H1 (cell line): ENCODE measurements around the gene ADGRB2. TPM values are rescaled to one million over a fixed set of nuclear protein-coding genes. Genes with fewer than 3 reads are reported as not detected.

ENCODE experiments used
- CTCF ChIA-PET: fragments of 300-600 bp; sonication (Branson Sonifier 250); formaldehyde crosslinking; loops from one replicate; lab custom pipeline; 2021; ENCODE audit not compliant: partially characterized antibody; lab: Charles Lee
- POLR2A ChIA-PET: fragments of 300-600 bp; sonication (Branson Sonifier 250); formaldehyde crosslinking; loops from one replicate; lab custom pipeline; 2021; ENCODE audit warnings: inconsistent platforms; ENCODE audit not compliant: partially characterized antibody; lab: Charles Lee
- DNase-seq, 2 experiments: peaks; one replicate each; pipeline versions ENCODE4 v3.0.0 to v3.0.0-alpha.2; 2010 to 2022; ENCODE audit warnings: low spot score in 2 of 2, low read depth in 1 of 2, mixed read lengths in 1 of 2
- FAIRE-seq: peaks from 2 replicates; lab custom pipeline; 2011; peaks lifted over from hg19 to GRCh38; lab: Jason Lieb, UNC
- H2AFZ ChIP-seq: 2 replicates; pipeline ENCODE4 v1.8.1; 2012; ENCODE audit warnings: low read length, inconsistent platforms
- H2AK5ac ChIP-seq: 2 replicates; pipeline ENCODE4 v1.6.1; 2013; ENCODE audit warnings: low read depth, low read length
- H2BK120ac ChIP-seq: replicated peaks from 2 replicates; pipeline ENCODE3; 2013; ENCODE audit warnings: low read depth, low read length, inconsistent platforms
- H2BK12ac ChIP-seq: 2 replicates; pipeline ENCODE4 v1.6.1; 2013; ENCODE audit warnings: low read depth, low read length
- H2BK15ac ChIP-seq: 2 replicates; pipeline ENCODE4 v1.6.1; 2013; ENCODE audit warnings: low read length
- H2BK20ac ChIP-seq: 2 replicates; pipeline ENCODE4 v1.6.1; 2013; ENCODE audit warnings: low read length
- H2BK5ac ChIP-seq: 2 replicates; pipeline ENCODE4 v1.6.1; 2013; ENCODE audit warnings: low read depth, low read length
- H3K14ac ChIP-seq: 2 replicates; pipeline ENCODE4 v1.6.1; 2013; ENCODE audit warnings: inconsistent platforms; ENCODE audit not compliant: insufficient read length
- H3K18ac ChIP-seq: 2 replicates; pipeline ENCODE4 v1.6.1; 2013; ENCODE audit warnings: low read length; ENCODE audit errors: extremely low read depth
- H3K23ac ChIP-seq: 2 replicates; pipeline ENCODE4 v1.6.1; 2013; ENCODE audit warnings: inconsistent platforms; ENCODE audit not compliant: insufficient read length
- H3K23me2 ChIP-seq: 2 replicates; pipeline ENCODE4 v1.6.1; 2013; ENCODE audit warnings: low read depth, low read length
- H3K27ac ChIP-seq: 2 replicates; pipeline ENCODE4 v1.6.1; 2011; ENCODE audit warnings: low read depth, low read length, inconsistent platforms
- H3K27me3 ChIP-seq, 4 experiments: replicated peaks in 1 of 4; 1 replicate in 1 of 4; 2 replicates in 3 of 4; pipeline versions ENCODE4 v1.6.1 to v1.8.1; 2011 to 2013; ENCODE audit warnings: low read length in 3 of 4, mild to moderate bottlenecking in 3 of 4, inconsistent platforms in 2 of 4, mixed read lengths in 2 of 4, moderate library complexity in 1 of 4; ENCODE audit not compliant: control insufficient read depth in 3 of 4, insufficient read depth in 3 of 4; ENCODE audit errors: extremely low read depth in 1 of 4
- H3K36me3 ChIP-seq, 4 experiments: 2 replicates each; pipeline versions ENCODE4 v1.6.1 to v1.8.1; 2011 to 2013; ENCODE audit warnings: mild to moderate bottlenecking in 4 of 4, low read length in 3 of 4, moderate library complexity in 2 of 4, control low read depth in 1 of 4, inconsistent platforms in 1 of 4; ENCODE audit not compliant: insufficient read depth in 4 of 4, control insufficient read depth in 2 of 4
- H3K4ac ChIP-seq: replicated peaks from 2 replicates; pipeline ENCODE3; 2013; ENCODE audit warnings: low read length, low read depth, mixed read lengths, inconsistent platforms; ENCODE audit not compliant: insufficient read length
- H3K4me1 ChIP-seq, 4 experiments: replicated peaks in 1 of 4; 1 replicate in 1 of 4; 2 replicates in 3 of 4; pipeline versions ENCODE4 v1.6.1 to v1.8.1; 2011 to 2013; ENCODE audit warnings: low read length in 3 of 4, inconsistent platforms in 2 of 4, mixed read lengths in 1 of 4; ENCODE audit not compliant: insufficient read depth in 4 of 4, control insufficient read depth in 3 of 4
- H3K4me2 ChIP-seq, 2 experiments: 2 replicates each; pipeline versions ENCODE4 v1.6.1 to v1.8.1; 2011 to 2013; ENCODE audit warnings: low read depth in 2 of 2, low read length in 2 of 2, control low read depth in 1 of 2, inconsistent platforms in 1 of 2, mild to moderate bottlenecking in 1 of 2; ENCODE audit not compliant: insufficient read depth in 1 of 2
- H3K4me3 ChIP-seq, 4 experiments: fragments of 200-600, 300-600 bp in 1 of 4; sonication (generic), shearing (Covaris generic), sonication (Bioruptor Twin) in 1 of 4; 2 replicates each; pipeline versions ENCODE4 v1.5.1 to v1.8.1; 2011 to 2016; ENCODE audit warnings: low read length in 4 of 4, low read depth in 3 of 4, control low read depth in 2 of 4, inconsistent platforms in 2 of 4, mild to moderate bottlenecking in 2 of 4, mixed read lengths in 1 of 4, moderate library complexity in 1 of 4; ENCODE audit not compliant: insufficient read depth in 2 of 4; ENCODE audit errors: extremely low read depth in 1 of 4
- H3K56ac ChIP-seq: replicated peaks from 2 replicates; pipeline ENCODE3; 2013; ENCODE audit warnings: low read depth, mild to moderate bottlenecking, mixed read lengths, low read length, inconsistent platforms; ENCODE audit not compliant: insufficient read length
- H3K79me1 ChIP-seq: 2 replicates; pipeline ENCODE4 v1.6.1; 2013; ENCODE audit warnings: low read depth, low read length, control low read depth
- H3K79me2 ChIP-seq, 2 experiments: 2 replicates each; pipeline versions ENCODE4 v1.6.1 to v1.8.1; 2012 to 2013; ENCODE audit warnings: low read length in 2 of 2, mild to moderate bottlenecking in 2 of 2, inconsistent platforms in 1 of 2; ENCODE audit not compliant: insufficient read depth in 2 of 2, control insufficient read depth in 1 of 2
- H3K9ac ChIP-seq, 4 experiments: replicated peaks in 1 of 4; 1 replicate in 1 of 4; 2 replicates in 3 of 4; pipeline versions ENCODE4 v1.6.1 to v1.8.1; 2011 to 2013; ENCODE audit warnings: low read depth in 3 of 4, low read length in 3 of 4, control low read depth in 2 of 4, mild to moderate bottlenecking in 2 of 4, moderate library complexity in 2 of 4, inconsistent platforms in 1 of 4; ENCODE audit errors: extremely low read depth in 1 of 4
- H3K9me3 ChIP-seq, 2 experiments: 2 replicates each; pipeline versions ENCODE4 v1.6.1 to v1.8.1; 2012 to 2013; ENCODE audit warnings: mild to moderate bottlenecking in 2 of 2, moderate library complexity in 2 of 2, control low read depth in 1 of 2, inconsistent platforms in 1 of 2, low read depth in 1 of 2, low read length in 1 of 2, mixed read lengths in 1 of 2; ENCODE audit not compliant: insufficient read depth in 2 of 2
- H4K20me1 ChIP-seq, 2 experiments: replicated peaks in 1 of 2; 2 replicates each; pipeline versions ENCODE3 to v1.8.1; 2011 to 2013; ENCODE audit warnings: inconsistent platforms in 2 of 2, low read length in 2 of 2, mild to moderate bottlenecking in 1 of 2; ENCODE audit not compliant: insufficient read depth in 2 of 2, control insufficient read depth in 1 of 2
- H4K5ac ChIP-seq: 2 replicates; pipeline ENCODE4 v1.6.1; 2013; ENCODE audit warnings: low read length, low read depth, mixed read lengths, inconsistent platforms; ENCODE audit not compliant: insufficient read length
- H4K8ac ChIP-seq: 2 replicates; pipeline ENCODE4 v1.8.0; 2013; ENCODE audit warnings: mild to moderate bottlenecking, moderate library complexity, low read length, inconsistent platforms; ENCODE audit not compliant: insufficient read depth; ENCODE audit errors: extremely low read depth
- H4K91ac ChIP-seq: replicated peaks from 2 replicates; pipeline ENCODE3; 2013; ENCODE audit warnings: low read length, mixed read lengths, inconsistent platforms; ENCODE audit not compliant: insufficient read length
- ASH2L ChIP-seq: fragments of 200-600, 300-600 bp; sonication (generic); IDR thresholded peaks from one replicate; pipeline ENCODE4 v1.7.1; 2017; ENCODE audit warnings: low read length
- CTCF ChIP-seq, 3 experiments: IDR thresholded peaks; 1 replicate in 2 of 3; 2 replicates in 1 of 3; pipeline versions ENCODE4 v1.5.1 to v1.6.1; 2011; ENCODE audit warnings: low read length in 3 of 3, mild to moderate bottlenecking in 3 of 3, inconsistent platforms in 2 of 3, low read depth in 1 of 3, moderate library complexity in 1 of 3; ENCODE audit not compliant: insufficient read depth in 1 of 3; ENCODE audit errors: control extremely low read depth in 1 of 3
- JUND ChIP-seq: IDR thresholded peaks from 2 replicates; pipeline ENCODE4 v1.6.1; 2011; ENCODE audit warnings: mild to moderate bottlenecking, improper control_type of control experiment, low read length
- POLR2AphosphoS5 ChIP-seq: IDR thresholded peaks from 2 replicates; pipeline ENCODE4 v1.6.1; 2011; ENCODE audit warnings: low read depth, low read length
- RAD21 ChIP-seq, 2 experiments: IDR thresholded peaks in 1 of 2; conservative IDR thresholded peaks in 1 of 2; 2 replicates each; pipeline ENCODE4 v1.6.1; 2011; ENCODE audit warnings: low read depth in 2 of 2, low read length in 2 of 2, improper control_type of control experiment in 1 of 2, inconsistent platforms in 1 of 2, mild to moderate bottlenecking in 1 of 2, moderate library complexity in 1 of 2
- TCF12 ChIP-seq: IDR thresholded peaks from 2 replicates; pipeline ENCODE4 v1.6.1; 2011; ENCODE audit warnings: low read depth, mild to moderate bottlenecking, low read length
- WGBS, 2 experiments: shearing (Covaris generic) in 1 of 2; methylation state at CpG; one replicate each; pipeline versions ENCODE4 v1.1.6 to v1.1.7; 2013 to 2015; ENCODE audit warnings: low lambda C conversion rate in 2 of 2, mixed read lengths in 2 of 2, inconsistent platforms in 1 of 2, low coverage in 1 of 2, missing lambda C conversion rate in 1 of 2; ENCODE audit not compliant: insufficient replicate concordance in 2 of 2, insufficient coverage in 1 of 2, insufficient read length in 1 of 2; ENCODE audit errors: extremely low coverage in 1 of 2, missing lambda C conversion rate in 1 of 2; 5-methylcytosine and 5-hydroxymethylcytosine counted together
- polyA plus RNA-seq, 7 experiments: library from polyadenylated mRNA; depleted of rRNA in 3 of 7; stranded (reverse) in 5 of 7; unstranded in 2 of 7; fragments of >200 nt in 5 of 7; fragments of 200-250 nt in 2 of 7; gene quantifications; 1 replicate in 5 of 7; 2 replicates in 1 of 7; 4 replicates in 1 of 7; pipeline versions ENCODE4 v1.2.1 to v1.2.3, GENCODE V29; 2011 to 2013; ENCODE audit warnings: missing spikeins in 2 of 7, mixed read lengths in 2 of 7
- total RNA-seq: library from RNA; stranded (reverse); fragmentation: NEBNext Ultra II Directional; extraction: Animal tissue kit (Norgen Biotek cat#: 25700); gene quantifications from 2 replicates; pipeline ENCODE4 v1.2.1, GENCODE V29; 2021

Gene ADGRB2
- total and polyA plus RNA-seq, 2 of the 8 experiments (the other 6 are each of a cell fraction or from before 2014, with no cell fraction given) = 15.6 to 26.2 TPM

GRCh38 chr1:31691951-31692350 is 72.2 kb downstream of the ADGRB2 start:
- POLR2A ChIA-PET = interaction anchor here (1.8 kb wide), 1 partner anchor 9 kb away, joined by 9 read pairs; no protein-coding TSS in a partner anchor
- Histone ChIP-seq H3K4me3 (no peak overlapping the region), H3K23me2 (no peaks in the 10 kb centered on the region)

More at GRCh38 chr1:31691951-31692350, 72.2 kb downstream of the ADGRB2 start:
- no peak overlapping the region for H2BK120ac ChIP-seq
- FAIRE-seq = no peak
- H2BK20ac ChIP-seq = no peak overlapping the region
- H4K5ac ChIP-seq = no peak overlapping the region
- H2BK12ac ChIP-seq = no peak overlapping the region
- H3K79me2 ChIP-seq = no peaks in the 10 kb centered on the region
- H3K4me1 ChIP-seq = peaks cover 0 to 4% (median 0%) of the 10 kb centered on the region in 4 experiments; a peak in 2 of 7 replicates
- no peaks in the 10 kb centered on the region for H3K27me3 ChIP-seq
- DNase-seq = no peak
- no peak overlapping the region for H4K91ac ChIP-seq
- no peak overlapping the region for H4K8ac ChIP-seq
- no peaks in the 10 kb centered on the region for H3K9me3 ChIP-seq
- no peak overlapping the region for H2BK5ac ChIP-seq
- H3K23ac ChIP-seq = no peak overlapping the region
- H3K79me1 ChIP-seq = no peaks in the 10 kb centered on the region
- no peak overlapping the region for H3K4me2 ChIP-seq
- H3K14ac ChIP-seq = no peak overlapping the region
- H3K18ac ChIP-seq = no peak overlapping the region; the same call in 1 of the 2 replicates
- no peak overlapping the region for H3K56ac ChIP-seq
- peak overlapping the region; percentile 54 for H3K4ac ChIP-seq
- no peak overlapping the region for H2AK5ac ChIP-seq
- CTCF ChIA-PET = interaction anchor here (0.8 to 24.1 kb wide), 8 partner anchors 8 to 73 kb away, joined by 3 to 370 read pairs (median 6); partner anchors contain the start of gene COL16A1
- WGBS, 2 experiments = 84% methylated on average over 11 of the region's 11 CpGs; no CpG with 5 or more reads in 1 of the 2 experiments
- no peak overlapping the region; the same call in 1 of the 2 replicates for H3K27ac ChIP-seq
- TF ChIP-seq CTCF (IDR thresholded peaks at IDR 0.05; ENCODE audit: control extremely low read depth in 1 of 3, insufficient read depth in 1 of 3, low read depth in 1 of 3, low read length in 3 of 3) (peak; percentile 13 to 30 (median 29)), TCF12 (no peak), RAD21 (IDR thresholded peaks at IDR 0.05 in 1 of 2, conservative IDR thresholded peaks at IDR 0.05 in 1 of 2; ENCODE audit: low read depth in 2 of 2, low read length in 2 of 2) (peak in 1 of 2 experiments; percentile 36; a peak in 3 of 4 replicates), JUND (no peak), POLR2AphosphoS5 (no peak), ASH2L (no peak)
- H2AFZ ChIP-seq = no peak overlapping the region
- H2BK15ac ChIP-seq = no peak overlapping the region
- no peak overlapping the region for H3K9ac ChIP-seq
- H3K36me3 ChIP-seq = no peaks in the 10 kb centered on the region
- H4K20me1 ChIP-seq = no peaks in the 10 kb centered on the region
